ENCODE measurements around the gene MAGEB4. TPM values are rescaled to one million over a fixed set of nuclear protein-coding genes. Genes with fewer than 3 reads are reported as not detected.
"Not testable (repeated sequence)": the region's sequence is repeated elsewhere in the genome, so short reads cannot be mapped to it uniquely, and the experiment has no call there.

The MAGEB4 gene, protein sequence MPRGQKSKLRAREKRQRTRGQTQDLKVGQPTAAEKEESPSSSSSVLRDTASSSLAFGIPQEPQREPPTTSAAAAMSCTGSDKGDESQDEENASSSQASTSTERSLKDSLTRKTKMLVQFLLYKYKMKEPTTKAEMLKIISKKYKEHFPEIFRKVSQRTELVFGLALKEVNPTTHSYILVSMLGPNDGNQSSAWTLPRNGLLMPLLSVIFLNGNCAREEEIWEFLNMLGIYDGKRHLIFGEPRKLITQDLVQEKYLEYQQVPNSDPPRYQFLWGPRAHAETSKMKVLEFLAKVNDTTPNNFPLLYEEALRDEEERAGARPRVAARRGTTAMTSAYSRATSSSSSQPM
- not detected for polyA plus RNA-seq (ENCODE audit: insufficient read length in 4 of 4)

DNA sequence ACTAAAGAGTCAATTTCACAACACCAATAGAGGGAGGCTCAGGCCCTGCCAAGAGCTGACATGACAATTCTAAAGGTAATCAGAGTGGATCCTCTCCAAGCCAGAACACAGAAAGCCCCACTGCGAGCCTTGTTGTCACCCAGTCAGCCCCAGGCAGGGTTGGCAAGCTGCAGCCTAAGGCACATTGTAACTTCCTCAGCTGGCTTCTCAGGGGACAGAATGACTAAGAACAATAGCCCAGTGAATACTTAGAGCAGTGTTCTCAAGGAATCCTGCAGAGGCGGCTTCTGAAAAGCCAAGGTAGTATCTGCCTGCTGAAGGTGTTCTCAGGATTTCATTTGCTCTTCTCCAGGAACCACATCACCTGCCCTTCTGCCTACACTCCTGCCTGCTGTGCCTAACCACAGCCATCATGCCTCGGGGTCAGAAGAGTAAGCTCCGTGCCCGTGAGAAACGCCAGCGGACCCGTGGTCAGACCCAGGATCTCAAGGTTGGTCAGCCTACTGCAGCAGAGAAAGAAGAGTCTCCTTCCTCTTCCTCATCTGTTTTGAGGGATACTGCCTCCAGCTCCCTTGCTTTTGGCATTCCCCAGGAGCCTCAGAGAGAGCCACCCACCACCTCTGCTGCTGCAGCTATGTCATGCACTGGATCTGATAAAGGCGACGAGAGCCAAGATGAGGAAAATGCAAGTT lies at the start of gene MAGEB4:
Gene MAGEB4 (plus strand): TSS at position 277 of the 692 bp plus-strand sequence. CDS start 136 bp downstream, at position 413.
- DNase-seq (ENCODE audit: low read depth in 4 of 4, low spot score in 3 of 4), result no peak

DNA sequence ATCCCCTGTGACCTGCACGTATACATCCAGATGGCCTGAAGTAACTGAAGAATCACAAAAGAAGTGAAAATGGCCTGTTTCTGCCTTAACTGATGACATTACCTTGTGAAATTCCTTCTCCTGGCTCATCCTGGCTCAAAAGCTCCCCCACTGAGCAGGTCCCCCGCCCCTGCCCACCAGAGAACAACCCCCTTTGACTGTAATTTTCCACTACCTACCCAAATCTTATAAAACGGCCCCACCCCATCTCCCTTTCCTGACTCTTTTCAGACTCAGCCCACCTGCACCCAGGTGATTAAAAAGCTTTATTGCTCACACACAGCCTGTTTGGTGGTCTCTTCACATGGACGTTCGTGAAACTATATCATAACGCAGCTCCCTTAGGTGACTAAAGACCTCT lies 47.9 kb upstream of the MAGEB4 start:
- DNase-seq (ENCODE audit: low read depth in 4 of 4, low spot score in 3 of 4), result not testable (repeated sequence)

DNA sequence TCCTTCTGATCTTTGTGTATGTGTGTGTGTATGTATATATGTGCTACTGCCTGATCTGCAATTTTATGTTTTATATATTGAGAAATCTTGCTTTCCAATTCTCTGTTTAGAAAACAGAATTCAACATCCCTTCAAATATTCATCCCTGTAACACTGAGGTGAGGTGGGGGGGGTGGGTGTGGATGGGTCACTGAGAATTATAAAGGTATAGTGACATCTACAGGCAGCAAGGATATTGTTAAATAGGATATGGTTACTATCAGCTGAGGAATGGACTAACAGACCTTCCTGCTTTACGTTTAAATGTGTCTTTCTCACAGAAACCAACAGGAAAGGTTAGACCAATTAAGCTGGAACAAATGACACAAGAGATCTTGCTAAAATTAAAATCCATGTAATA lies 45.5 kb upstream of the MAGEB4 start:
- DNase-seq (ENCODE audit: low read depth in 4 of 4, low spot score in 3 of 4), result no peak

DNA sequence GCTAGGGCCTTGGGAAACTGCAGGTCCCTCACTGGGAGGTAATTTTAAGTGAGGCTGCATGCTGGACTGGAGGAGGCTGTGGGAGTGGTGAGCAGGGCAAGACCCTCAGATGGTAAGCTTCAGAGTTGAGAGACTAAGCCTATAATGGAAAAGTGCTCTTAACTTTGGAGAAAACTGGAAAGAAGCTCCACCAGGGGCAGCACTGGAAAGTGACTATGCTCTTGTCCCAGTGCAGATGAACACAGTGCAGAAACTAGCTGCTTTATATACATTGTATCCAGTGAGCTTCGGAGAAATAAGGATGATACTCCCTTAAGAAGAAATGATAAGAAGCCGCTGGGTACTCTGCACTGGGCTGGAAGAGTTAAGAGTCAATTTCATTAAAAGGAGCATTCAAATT lies 29.6 kb upstream of the MAGEB4 start:
- no peak for DNase-seq (ENCODE audit: low read depth in 4 of 4, low spot score in 3 of 4)

DNA sequence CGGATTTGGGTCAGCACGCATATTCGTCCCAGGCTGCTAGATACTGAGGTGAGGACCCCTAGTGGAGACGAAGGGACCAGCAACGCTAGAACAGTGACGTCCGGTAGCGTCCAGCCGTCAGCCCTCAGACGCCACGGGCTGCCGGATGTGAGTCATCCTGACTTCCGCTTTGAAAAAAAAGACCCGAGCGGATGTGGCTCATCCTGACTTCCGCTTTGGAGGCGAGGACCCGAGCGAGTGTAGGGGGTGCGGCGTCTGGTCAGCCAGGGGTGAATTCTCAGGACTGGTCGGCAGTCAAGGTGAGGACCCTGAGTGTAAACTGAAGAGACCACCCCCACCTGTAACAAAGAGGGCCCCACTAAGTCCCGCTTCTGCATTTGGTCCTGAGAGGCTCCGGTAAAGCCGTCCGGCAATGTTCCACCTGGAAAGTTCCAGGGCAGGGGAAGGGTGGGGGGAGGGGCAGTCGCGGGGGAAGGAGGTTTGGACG lies 26.4 kb upstream of the MAGEB4 start, which contains the start of gene MAGEB2:
Gene MAGEB2 (plus strand): TSS at position 207 of the 487 bp plus-strand sequence. CDS start 3,018 bp downstream, outside the sequence.
- DNase-seq (ENCODE audit: low read depth in 4 of 4, low spot score in 3 of 4), result no peak

DNA sequence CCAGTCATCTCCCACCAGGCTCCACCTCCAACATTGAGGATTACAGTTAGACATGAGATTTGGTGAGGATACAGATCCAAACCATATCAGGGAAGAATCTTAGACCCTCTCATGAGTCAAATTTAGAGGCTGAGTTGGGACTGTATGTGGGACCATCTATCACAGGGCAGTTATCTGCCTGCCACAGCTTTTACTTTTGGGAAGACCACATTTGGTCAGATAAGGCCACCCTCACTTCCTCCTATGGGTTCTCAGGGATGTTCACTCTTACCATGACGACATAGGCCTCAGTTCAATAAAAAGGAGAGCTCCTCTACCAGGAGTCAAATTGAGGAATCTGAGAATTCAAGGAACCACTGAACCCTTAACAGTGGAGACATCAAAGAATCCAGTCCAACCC lies 24.3 kb upstream of the MAGEB4 start:
- DNase-seq (ENCODE audit: low read depth in 4 of 4, low spot score in 3 of 4), result no peak

DNA sequence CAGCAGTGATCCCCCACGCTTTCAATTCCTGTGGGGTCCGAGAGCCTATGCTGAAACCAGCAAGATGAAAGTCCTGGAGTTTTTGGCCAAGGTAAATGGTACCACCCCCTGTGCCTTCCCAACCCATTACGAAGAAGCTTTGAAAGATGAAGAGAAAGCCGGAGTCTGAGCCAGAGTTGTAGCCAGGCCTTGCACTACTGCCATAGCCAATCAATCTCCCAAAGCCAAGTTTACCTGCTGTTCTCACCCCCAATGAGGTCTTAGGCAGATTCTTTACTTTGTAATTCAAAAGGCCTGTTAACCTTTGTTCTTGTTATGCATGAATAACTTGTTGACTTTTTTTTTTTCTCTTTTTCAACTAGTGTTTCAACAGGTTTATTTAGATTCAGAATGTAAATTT lies 22.4 kb upstream of the MAGEB4 start:
- DNase-seq (ENCODE audit: low read depth in 4 of 4, low spot score in 3 of 4), result no peak

DNA sequence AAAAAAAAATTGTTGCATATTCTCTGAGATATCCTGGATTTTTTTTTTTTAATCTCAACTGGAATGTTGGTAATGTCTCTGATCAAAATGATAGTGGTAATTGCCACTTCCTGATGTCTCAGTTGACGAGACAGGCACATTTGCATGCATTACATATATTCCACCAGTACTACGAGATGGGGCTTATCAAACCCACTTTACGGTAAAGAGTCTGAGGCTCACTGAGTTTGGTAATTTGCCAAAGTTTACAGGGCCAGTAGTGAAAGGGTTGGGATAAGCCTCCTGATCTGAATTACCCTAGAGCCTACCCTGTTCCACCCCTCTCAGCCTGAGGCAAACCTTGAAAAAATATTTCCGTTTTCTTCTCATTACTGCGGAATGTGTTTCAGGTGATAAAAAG lies 21.1 kb upstream of the MAGEB4 start:
- no peak for DNase-seq (ENCODE audit: low read depth in 4 of 4, low spot score in 3 of 4)

DNA sequence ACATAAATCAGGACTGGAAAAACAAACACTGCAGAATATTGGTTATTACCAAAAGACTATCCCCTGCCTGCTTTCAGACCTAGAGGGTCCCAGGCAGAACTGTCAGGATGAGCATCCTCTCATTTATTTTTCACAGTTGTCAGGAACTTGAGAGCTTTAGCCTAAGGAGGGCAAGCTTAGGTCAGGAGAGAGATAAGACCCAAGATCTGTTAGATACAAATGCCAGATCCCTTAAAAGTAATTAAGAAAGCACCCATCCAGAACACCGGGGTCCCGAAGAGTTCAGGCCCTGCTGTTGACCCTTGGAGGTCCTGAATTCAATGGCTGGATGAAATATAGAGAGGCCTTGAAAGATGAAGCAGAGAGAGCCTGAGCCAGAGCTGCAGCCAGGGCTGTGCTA lies 17.3 kb upstream of the MAGEB4 start:
- no peak for DNase-seq (ENCODE audit: low read depth in 4 of 4, low spot score in 3 of 4)

DNA sequence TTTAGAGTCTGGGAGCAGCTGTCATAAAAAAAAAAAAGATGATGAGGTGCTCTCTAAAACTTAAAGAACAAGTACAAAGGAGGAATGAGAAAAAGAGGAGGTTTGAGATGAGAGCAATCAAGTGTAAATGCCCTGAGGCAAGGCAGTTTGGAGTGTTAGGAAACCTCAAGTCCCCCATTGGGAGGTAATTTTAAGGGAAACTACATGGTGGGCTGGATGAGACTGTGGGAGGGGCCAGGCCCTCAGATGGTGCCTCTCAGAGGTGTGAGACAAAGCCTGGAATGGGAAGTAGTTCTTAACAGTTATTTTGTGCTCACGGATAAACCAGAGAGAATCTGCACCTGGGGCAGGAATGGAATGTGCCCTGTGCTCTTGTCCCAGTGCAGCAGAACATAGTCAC lies 13.3 kb upstream of the MAGEB4 start:
- DNase-seq (ENCODE audit: low read depth in 4 of 4, low spot score in 3 of 4), result no peak

DNA sequence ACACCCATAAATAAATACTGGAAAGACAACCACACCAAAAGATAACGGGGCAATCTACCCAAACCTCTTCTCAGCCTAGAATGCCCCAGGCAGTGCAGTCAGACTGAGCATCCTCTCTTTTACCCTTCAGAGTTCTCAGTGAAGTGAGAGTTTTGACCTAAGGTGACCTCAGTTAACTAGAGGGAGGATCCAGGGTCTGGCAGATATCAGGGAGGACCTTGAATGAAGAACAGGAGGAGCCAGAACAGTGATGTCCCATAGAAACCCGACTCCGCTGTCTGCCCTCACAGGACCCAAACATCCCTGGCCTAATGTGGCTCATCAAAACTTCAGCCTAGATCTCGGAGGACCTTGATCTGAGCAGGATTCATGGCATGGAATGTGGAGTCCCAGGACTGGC lies 11.4 kb upstream of the MAGEB4 start, which contains the start of gene MAGEB3:
Gene MAGEB3 (plus strand): TSS at position 263 of the 400 bp plus-strand sequence. CDS start 5,268 bp downstream, outside the sequence.
- no peak for DNase-seq (ENCODE audit: low read depth in 4 of 4, low spot score in 3 of 4)

DNA sequence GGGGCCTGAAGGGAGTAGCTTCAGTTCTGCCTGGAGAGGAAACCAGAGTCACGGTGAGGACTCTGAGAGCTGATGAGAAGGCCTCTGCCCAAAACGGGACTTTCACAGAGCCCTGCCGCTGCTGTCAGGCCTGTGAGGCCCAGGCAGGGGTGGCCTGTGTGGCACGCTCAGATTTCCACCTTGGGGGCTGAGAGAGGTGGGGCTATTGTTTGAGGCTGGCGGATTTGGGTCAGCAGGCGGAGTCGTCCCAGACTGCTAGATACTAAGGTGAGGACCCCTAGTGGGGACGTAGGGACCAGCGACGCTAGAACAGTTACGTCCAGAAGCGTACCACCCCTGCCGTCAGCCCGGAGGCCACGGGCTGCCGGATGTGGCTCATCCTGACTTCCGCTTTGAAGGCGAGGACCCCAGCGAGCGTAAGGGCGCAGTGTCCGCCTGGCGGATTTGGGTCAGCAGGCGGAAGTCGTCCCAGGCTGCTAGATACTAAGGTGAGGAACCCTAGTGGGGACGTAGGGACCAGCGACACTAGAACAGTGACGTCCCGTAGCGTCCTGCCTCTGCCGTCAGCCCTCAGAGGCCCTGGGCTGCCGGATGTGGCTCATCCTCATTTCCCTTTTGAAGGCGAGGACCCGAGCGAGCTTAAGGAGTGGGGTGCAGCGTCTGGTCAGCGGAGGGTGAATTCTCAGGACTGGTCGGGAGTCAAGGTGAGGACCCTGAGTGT lies 5.1 kb downstream of the MAGEB4 start, which contains the start of gene MAGEB1:
Gene MAGEB1 (plus strand): TSS at position 378 of the 721 bp plus-strand sequence. CDS start 3,348 bp downstream, outside the sequence.
- no peak for DNase-seq (ENCODE audit: low read depth in 4 of 4, low spot score in 3 of 4)

DNA sequence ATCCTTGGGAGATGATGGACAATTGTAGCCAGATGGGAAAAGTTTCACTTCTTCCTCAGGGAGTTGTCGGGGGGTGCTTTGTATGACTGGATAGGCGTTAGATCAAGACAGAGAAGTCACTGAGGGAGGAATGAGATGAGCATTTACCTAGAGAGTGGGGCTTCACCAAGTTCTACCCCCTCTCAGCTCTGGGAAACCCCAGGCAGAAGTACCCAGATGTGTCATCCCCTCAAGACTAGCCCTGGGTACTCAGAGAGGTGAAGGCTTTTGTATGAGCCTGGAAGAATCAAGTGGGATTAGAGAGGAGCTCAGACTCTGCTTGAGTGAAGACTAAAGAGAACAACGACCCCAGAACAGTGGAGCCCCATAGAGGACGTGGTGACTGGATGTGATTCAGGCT lies 7.1 kb downstream of the MAGEB4 start:
- DNase-seq (ENCODE audit: low read depth in 4 of 4, low spot score in 3 of 4), result no peak

DNA sequence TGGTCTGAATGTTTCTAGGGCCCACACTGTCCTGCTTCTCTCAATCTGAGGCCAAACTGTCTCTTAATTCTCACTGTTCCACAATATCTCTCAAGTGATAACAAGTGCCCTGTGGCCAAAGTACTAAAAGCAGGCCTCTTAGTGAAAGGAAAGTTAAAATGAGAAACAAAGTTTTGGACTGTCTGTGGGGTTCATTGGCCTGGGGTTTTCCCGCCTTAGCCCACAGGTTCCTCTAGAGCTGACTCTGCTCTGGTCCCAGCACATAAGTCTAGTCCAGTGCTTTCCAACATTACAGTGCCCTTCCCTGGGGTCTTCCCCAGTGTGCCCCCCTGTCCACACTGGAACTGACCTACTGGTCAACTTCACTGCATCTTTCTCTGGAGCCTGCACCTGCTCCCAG lies 11.5 kb downstream of the MAGEB4 start:
- DNase-seq (ENCODE audit: low read depth in 4 of 4, low spot score in 3 of 4), result no peak

DNA sequence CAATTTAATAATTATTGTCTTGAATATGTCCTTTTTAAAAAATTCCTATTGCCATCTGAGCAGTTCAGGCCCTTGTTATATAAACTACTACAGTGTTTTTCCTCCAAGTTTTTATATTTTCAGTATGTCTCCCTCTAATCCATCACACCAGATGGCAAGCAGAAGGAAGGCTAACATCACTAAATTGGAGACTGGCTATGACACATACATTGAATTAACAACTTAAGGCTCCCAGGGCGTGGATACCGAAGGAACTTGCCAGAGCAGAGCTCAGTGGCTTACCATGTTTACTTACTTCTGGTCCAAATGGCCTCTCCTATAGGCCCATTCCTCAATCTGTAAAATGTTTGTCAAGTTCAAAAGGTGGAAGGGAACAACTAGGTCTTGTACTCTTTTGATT lies 18.1 kb downstream of the MAGEB4 start:
- DNase-seq (ENCODE audit: low read depth in 4 of 4, low spot score in 3 of 4), result no peak

DNA sequence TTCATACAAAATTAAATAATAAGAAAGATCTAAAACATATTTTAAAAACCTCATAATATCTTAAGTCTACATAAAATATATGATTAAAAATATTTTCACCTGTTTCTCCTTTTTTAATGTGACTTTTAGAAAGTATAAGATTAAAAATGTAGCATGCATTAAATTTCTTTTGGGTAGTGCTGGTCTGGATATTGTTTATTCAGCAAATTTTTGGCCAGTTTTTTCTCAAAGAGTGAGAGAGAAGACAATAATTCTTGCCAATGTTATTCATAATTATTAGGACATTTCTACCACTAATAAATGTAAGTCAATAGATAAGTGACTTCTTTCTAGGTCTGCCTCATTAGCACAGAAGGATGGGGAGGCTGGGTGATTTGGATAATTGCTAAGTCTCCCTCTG lies 19.2 kb downstream of the MAGEB4 start:
- no peak for DNase-seq (ENCODE audit: low read depth in 4 of 4, low spot score in 3 of 4)

DNA sequence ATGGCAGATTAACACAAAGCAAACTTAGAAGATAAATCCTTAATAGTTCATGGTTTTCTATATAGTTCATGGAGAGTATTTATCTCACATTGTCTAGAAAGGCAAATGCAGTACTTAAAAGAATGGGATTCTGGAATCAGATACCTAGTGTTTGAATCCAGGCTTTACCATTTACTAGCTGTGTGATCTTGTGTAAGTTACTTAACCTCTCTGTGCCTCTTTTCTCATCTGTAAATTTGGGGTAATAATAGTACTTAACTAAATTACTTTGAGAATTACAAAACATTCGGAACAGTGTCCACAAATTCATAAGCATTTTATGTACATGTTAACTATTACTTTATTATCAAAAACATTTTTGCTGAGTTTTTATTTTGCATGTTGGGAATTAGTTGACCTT lies 21.0 kb downstream of the MAGEB4 start:
- no peak for DNase-seq (ENCODE audit: low read depth in 4 of 4, low spot score in 3 of 4)

DNA sequence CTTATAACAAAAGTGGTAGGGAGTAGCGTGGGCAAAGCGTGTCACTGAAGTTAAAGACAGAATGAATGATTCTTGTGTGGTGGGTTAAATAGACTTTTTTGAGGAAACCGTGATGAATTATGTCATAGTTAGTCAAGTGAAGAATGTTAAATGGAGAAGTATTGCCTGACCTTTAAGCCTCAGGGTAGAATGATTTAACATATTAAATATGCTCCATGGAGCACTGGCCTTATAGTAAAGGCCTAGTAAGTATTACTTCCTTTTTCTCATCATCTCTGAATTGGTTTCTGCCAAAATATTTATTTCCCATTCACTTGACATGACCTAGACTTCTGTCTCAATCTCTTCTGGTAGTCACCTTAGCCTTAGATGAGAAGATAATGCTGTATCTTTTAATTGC lies 28.8 kb downstream of the MAGEB4 start:
- no peak for DNase-seq (ENCODE audit: low read depth in 4 of 4, low spot score in 3 of 4)

DNA sequence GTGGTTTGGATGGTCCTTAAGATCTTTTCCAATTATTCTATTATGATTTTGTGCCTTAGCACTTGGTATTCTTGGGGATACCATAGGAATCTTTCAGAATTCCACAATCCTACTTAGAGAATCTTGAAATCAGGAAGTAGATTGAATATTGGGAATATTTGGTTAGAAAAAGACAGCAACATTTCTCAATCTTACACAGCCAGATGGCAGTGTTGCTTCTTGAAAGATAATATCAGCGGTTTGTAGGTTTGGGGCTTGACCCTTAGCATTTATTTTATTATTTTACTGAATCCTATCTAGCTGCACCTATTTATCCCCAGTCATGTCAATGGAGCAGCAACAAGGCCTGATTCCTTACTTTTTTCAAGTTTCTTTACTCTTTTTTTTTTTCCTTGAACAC lies 33.7 kb downstream of the MAGEB4 start:
- DNase-seq (ENCODE audit: low read depth in 4 of 4, low spot score in 3 of 4), result no peak

DNA sequence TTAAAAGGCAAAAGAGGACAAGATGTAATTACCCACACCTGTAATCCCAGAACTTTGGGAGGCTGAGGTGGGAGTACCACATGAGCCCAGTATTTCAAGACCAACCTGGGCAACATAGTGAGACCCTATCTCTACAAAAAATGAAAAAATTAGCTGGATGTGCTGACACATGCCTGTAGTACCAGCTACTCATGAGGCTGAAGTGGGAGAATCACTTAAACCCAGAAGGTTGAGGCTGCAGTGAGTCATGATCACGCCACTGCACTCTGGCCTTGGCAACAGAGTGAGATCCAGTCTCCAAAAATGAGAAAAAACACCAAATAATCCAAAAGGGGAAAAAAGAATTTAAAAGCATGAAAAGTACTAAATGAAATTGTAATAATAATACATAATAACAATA lies 36.6 kb downstream of the MAGEB4 start:
- DNase-seq (ENCODE audit: low read depth in 4 of 4, low spot score in 3 of 4), result no peak

DNA sequence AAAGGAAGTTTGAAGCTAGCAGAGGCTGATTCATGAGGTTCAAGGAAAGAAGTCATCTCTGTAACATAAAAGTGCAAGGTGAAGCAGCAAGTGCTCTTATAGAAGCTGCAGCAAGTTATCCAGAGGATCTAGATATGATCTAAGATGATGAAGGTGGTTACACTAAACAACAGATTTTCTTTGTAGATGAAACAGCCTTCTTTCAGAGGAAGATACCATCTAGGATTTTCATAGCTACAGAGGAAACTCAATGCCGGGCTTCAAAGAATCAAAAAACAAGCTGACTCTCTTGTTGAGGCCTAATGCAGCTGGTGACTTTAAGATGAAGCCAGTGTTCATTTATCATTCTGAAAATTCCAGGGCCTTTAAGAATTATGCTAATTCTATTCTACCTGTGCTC lies 38.6 kb downstream of the MAGEB4 start:
- no peak for DNase-seq (ENCODE audit: low read depth in 4 of 4, low spot score in 3 of 4)
